ENCODE measurements around the gene FAM3B.

DNA sequence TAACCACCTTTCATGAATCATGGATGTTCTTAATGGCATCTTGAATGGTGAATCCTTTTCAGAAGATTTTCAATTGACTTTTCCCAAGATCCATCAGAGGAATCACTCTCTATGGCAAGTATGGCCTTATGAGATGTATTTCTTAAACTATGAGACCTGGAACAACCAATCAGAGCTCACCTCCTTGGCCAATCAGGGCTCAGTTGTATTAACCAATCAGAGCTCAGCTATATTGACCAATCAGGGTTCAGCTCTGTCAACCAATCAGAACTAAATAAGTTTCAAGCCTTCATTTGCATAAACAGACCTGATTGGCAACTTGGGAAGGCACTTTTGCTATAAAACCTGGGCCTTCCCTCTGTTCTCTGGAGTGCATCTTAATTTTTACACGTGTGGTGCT, 13.6 kb upstream of the FAM3B start:
- TF ChIP-seq MED1 (CRISPR knock-in tag; IDR thresholded peaks at IDR 0.05; ENCODE audit: borderline replicate concordance) = no peak
- no peak for TF ChIP-seq TRIM28 (IDR thresholded peaks at IDR 0.05)
- no peak for TF ChIP-seq ZNF445 (CRISPR knock-in tag; IDR thresholded peaks at IDR 0.05; ENCODE audit: low read depth)
- no peak for TF ChIP-seq ZNF232 (CRISPR knock-in tag; IDR thresholded peaks at IDR 0.05)
- no peak for TF ChIP-seq POLR2AphosphoS5 (IDR thresholded peaks at IDR 0.05; ENCODE audit: control insufficient read depth, insufficient read depth, low read depth, low read length)
- no peak for TF ChIP-seq ZNF780A (CRISPR knock-in tag; IDR thresholded peaks at IDR 0.05)
- no peak for TF ChIP-seq ZNF165 (CRISPR knock-in tag; IDR thresholded peaks at IDR 0.05; ENCODE audit: borderline replicate concordance)
